Suprapubic skin (tissue), 3 donors: ENCODE measurements around the gene NRF1.

Experiments used
- CTCF ChIP-seq, 2 donors: fragments of 200-600 bp in 1 of 2; fragments of 450-650 bp in 1 of 2; sonication (generic) in 1 of 2; IDR thresholded peaks; one replicate each; pipeline ENCODE4 v1.5.1; 2016 to 2019; ENCODE audit warnings: antibody characterized with exemption in 2 of 2, mild to moderate bottlenecking in 1 of 2, moderate library complexity in 1 of 2
- POLR2A ChIP-seq, 2 donors: fragments of 450-650 bp; IDR thresholded peaks; one replicate each; pipeline ENCODE4 v1.6.1; 2017; ENCODE audit warnings: antibody characterized with exemption in 2 of 2, mild to moderate bottlenecking in 2 of 2, moderate library complexity in 2 of 2

GRCh38 chr7:129578829-129579228, 32.7 kb upstream of the NRF1 start:
- TF ChIP-seq CTCF (IDR thresholded peaks at IDR 0.05) (no peak), POLR2A (IDR thresholded peaks at IDR 0.05) (no peak)
